PC-3 (cell line): Measurements from ENCODE around the gene RNASEH2B.

ENCODE experiments used
- CTCF ChIP-seq: fragments of 300-600 bp; sonication (generic); conservative IDR thresholded peaks from 2 replicates; pipeline ENCODE4 v1.5.1; 2017; ENCODE audit warnings: antibody characterized with exemption, low read depth, mild to moderate bottlenecking, low read length
- EZH2 ChIP-seq: fragments of 300-600 bp; sonication (generic); IDR thresholded peaks from one replicate; pipeline ENCODE4 v1.6.1; 2017; ENCODE audit warnings: antibody characterized with exemption, mild to moderate bottlenecking, low read length; ENCODE audit not compliant: unreplicated experiment

- no peak for TF ChIP-seq CTCF
- no peak for TF ChIP-seq EZH2
Measured at GRCh38 chr13:50873991-50874390, 35.6 kb upstream of the RNASEH2B start.
